Loucy (cell line): ENCODE results near the gene MFAP5.

Source experiments
- H2AFZ ChIP-seq: fragments of 200-600 bp; sonication (generic); 2 replicates; pipeline ENCODE4 v1.6.0; 2016; ENCODE audit warnings: antibody characterized with exemption, mild to moderate bottlenecking, low read length, moderate library complexity
- H3F3A ChIP-seq: fragments of 200-600 bp; 2 replicates; pipeline ENCODE4 v1.6.0; 2016; ENCODE audit warnings: antibody characterized with exemption, low read depth, mild to moderate bottlenecking
- H3K27me3 ChIP-seq: fragments of 200-600 bp; sonication (generic); 2 replicates; pipeline ENCODE4 v1.6.1; 2014; ENCODE audit warnings: low read length, mild to moderate bottlenecking; ENCODE audit not compliant: insufficient read depth, poor library complexity, severe bottlenecking
- H3K36me3 ChIP-seq: fragments of 200-600 bp; sonication (generic); 2 replicates; pipeline ENCODE4 v1.6.1; 2016; ENCODE audit warnings: low read length; ENCODE audit not compliant: insufficient read depth
- H3K4me1 ChIP-seq: fragments of 200-600 bp; sonication (generic); 2 replicates; pipeline ENCODE4 v1.5.1; 2014; ENCODE audit warnings: low read length, mild to moderate bottlenecking; ENCODE audit not compliant: insufficient read depth, poor library complexity, severe bottlenecking
- H3K4me2 ChIP-seq: fragments of 200-600 bp; sonication (generic); 2 replicates; pipeline ENCODE4 v1.6.0; 2014; ENCODE audit warnings: antibody characterized with exemption, low read length, low read depth, mild to moderate bottlenecking; ENCODE audit not compliant: poor library complexity, severe bottlenecking
- H3K4me3 ChIP-seq: fragments of 200-600 bp; sonication (generic); 2 replicates; pipeline ENCODE4 v1.5.1; 2014; ENCODE audit warnings: low read length, mild to moderate bottlenecking, mixed read lengths; ENCODE audit not compliant: poor library complexity, severe bottlenecking
- H3K79me2 ChIP-seq: fragments of 200-600 bp; sonication (generic); 2 replicates; pipeline ENCODE4 v1.6.1; 2014; ENCODE audit warnings: low read length; ENCODE audit not compliant: insufficient read depth
- H3K9ac ChIP-seq: fragments of 200-600 bp; sonication (generic); 2 replicates; pipeline ENCODE4 v1.6.0; 2014; ENCODE audit warnings: mild to moderate bottlenecking, low read depth, low read length, moderate library complexity; ENCODE audit not compliant: poor library complexity, severe bottlenecking
- H3K9me2 ChIP-seq: fragments of 200-600 bp; sonication (generic); replicated peaks from 2 replicates; pipeline ENCODE4 v1.6.1; 2016; ENCODE audit warnings: low read depth, low read length, mixed read lengths
- H3K9me3 ChIP-seq: fragments of 200-600 bp; sonication (generic); 2 replicates; pipeline ENCODE4 v1.6.1; 2014; ENCODE audit warnings: mild to moderate bottlenecking, antibody characterized with exemption, low read length, low read depth; ENCODE audit not compliant: insufficient read depth
- H4K20me1 ChIP-seq: fragments of 200-600 bp; sonication (generic); 2 replicates; pipeline ENCODE4 v1.6.0; 2014; ENCODE audit warnings: antibody characterized with exemption, low read length, mild to moderate bottlenecking; ENCODE audit not compliant: insufficient read depth, poor library complexity, severe bottlenecking
- CTCF ChIP-seq: fragments of 200-600 bp; sonication (generic); conservative IDR thresholded peaks from 2 replicates; pipeline ENCODE4 v1.5.1; 2014; ENCODE audit warnings: mild to moderate bottlenecking, antibody characterized with exemption, low read length
- EZH2phosphoT487 ChIP-seq: fragments of 200-600 bp; IDR thresholded peaks from 2 replicates; pipeline ENCODE4 v1.6.1; 2018; ENCODE audit warnings: antibody characterized with exemption, mild to moderate bottlenecking, moderate library complexity, borderline replicate concordance

MFAP5 gene

GRCh38 chr12:8642775-8643174 lies 19.9 kb downstream of the MFAP5 start:
- H3K36me3 ChIP-seq, result no peaks in the 10 kb centered on the region
- H3K9ac ChIP-seq, result no peak overlapping the region
- no peaks in the 10 kb centered on the region for H3K27me3 ChIP-seq
- H2AFZ ChIP-seq, result no peak overlapping the region
- no peak for TF ChIP-seq EZH2phosphoT487
- TF ChIP-seq CTCF, result no peak
- H3K79me2 ChIP-seq, result no peaks in the 10 kb centered on the region
- H3F3A ChIP-seq, result no peaks in the 10 kb centered on the region
- H3K4me3 ChIP-seq, result no peak overlapping the region
- H3K4me2 ChIP-seq, result no peak overlapping the region
- H4K20me1 ChIP-seq, result no peaks in the 10 kb centered on the region
- no peaks in the 10 kb centered on the region for H3K9me3 ChIP-seq
- no peaks in the 10 kb centered on the region for H3K4me1 ChIP-seq
- no peaks in the 10 kb centered on the region for H3K9me2 ChIP-seq

DNA sequence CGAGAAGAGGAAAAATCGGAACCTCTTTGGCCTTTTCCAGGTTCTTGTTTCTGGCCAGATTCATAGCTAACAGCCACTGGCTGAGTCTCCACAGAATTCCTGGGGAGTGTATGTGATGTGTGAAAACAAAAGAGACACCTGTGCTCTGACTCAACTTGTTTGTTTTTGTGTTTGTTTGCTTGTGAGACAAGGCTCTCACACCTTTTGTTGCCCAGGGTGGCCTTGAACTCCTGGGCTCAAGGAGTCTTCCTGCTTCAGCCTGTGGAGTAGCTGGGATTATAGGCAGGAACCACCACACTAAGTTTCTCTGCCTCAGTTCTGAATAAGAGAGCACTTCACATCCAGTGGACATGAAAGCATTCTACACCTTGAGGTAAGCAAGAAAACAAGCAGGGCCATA lies 22.7 kb downstream of the MFAP5 start:
- Histone ChIP-seq H3K9me3 (no peaks in the 10 kb centered on the region), H3K4me1 (no peaks in the 10 kb centered on the region), H3F3A (no peaks in the 10 kb centered on the region), H4K20me1 (no peaks in the 10 kb centered on the region), H3K4me2 (no peak overlapping the region), H3K27me3 (no peaks in the 10 kb centered on the region), H3K9ac (no peak overlapping the region), H3K4me3 (no peak overlapping the region), H3K79me2 (no peaks in the 10 kb centered on the region), H3K36me3 (no peaks in the 10 kb centered on the region), H3K9me2 (no peaks in the 10 kb centered on the region), H2AFZ (no peak overlapping the region)
- TF ChIP-seq EZH2phosphoT487 (no peak), CTCF (no peak)

GRCh38 chr12:8638951-8639350 lies 23.7 kb downstream of the MFAP5 start:
- H3K27me3 ChIP-seq, result no peaks in the 10 kb centered on the region
- no peaks in the 10 kb centered on the region for H3K9me3 ChIP-seq
- no peaks in the 10 kb centered on the region for H3K79me2 ChIP-seq
- H3F3A ChIP-seq, result no peaks in the 10 kb centered on the region
- no peaks in the 10 kb centered on the region for H3K4me1 ChIP-seq
- no peak overlapping the region for H3K4me3 ChIP-seq
- no peak overlapping the region for H3K4me2 ChIP-seq
- no peak overlapping the region for H3K9ac ChIP-seq
- H3K9me2 ChIP-seq, result no peaks in the 10 kb centered on the region
- H2AFZ ChIP-seq, result no peak overlapping the region
- TF ChIP-seq CTCF, result no peak
- no peak for TF ChIP-seq EZH2phosphoT487
- no peaks in the 10 kb centered on the region for H4K20me1 ChIP-seq
- no peaks in the 10 kb centered on the region for H3K36me3 ChIP-seq
